PFSK-1 (cell line): ENCODE results near the gene CAPNS1.

ENCODE experiments used
- FOXP2 ChIP-seq: optimal IDR thresholded peaks from 2 replicates; pipeline ENCODE3; 2011; ENCODE audit warnings: borderline replicate concordance, control low read depth, inconsistent platforms; ENCODE audit not compliant: insufficient read depth; ENCODE audit errors: extremely low read length, extremely low read depth
- POLR2AphosphoS5 ChIP-seq: IDR thresholded peaks from 2 replicates; pipeline ENCODE4 v1.6.1; 2012; ENCODE audit warnings: low read depth, mild to moderate bottlenecking, control low read depth, low read length, moderate library complexity
- SIN3A ChIP-seq: IDR thresholded peaks from 2 replicates; pipeline ENCODE4 v1.6.1; 2012; ENCODE audit warnings: mild to moderate bottlenecking, low read length, moderate library complexity, borderline replicate concordance; ENCODE audit not compliant: insufficient read depth
- TAF1 ChIP-seq: IDR thresholded peaks from 2 replicates; pipeline ENCODE4 v1.6.1; 2012; ENCODE audit warnings: low read length, control low read depth, borderline replicate concordance; ENCODE audit not compliant: insufficient read depth
- TF ChIP-seq, protein P1 (sequence below), 2 experiments: IDR thresholded peaks; 2 replicates each; pipeline versions ENCODE4 v1.6.1 to v1.8.0; 2011 to 2012; ENCODE audit warnings: low read depth in 2 of 2, low read length in 2 of 2, control low read depth in 1 of 2, inconsistent platforms in 1 of 2, mild to moderate bottlenecking in 1 of 2, moderate library complexity in 1 of 2; ENCODE audit not compliant: insufficient read depth in 1 of 2

CAPNS1 gene

DNA sequence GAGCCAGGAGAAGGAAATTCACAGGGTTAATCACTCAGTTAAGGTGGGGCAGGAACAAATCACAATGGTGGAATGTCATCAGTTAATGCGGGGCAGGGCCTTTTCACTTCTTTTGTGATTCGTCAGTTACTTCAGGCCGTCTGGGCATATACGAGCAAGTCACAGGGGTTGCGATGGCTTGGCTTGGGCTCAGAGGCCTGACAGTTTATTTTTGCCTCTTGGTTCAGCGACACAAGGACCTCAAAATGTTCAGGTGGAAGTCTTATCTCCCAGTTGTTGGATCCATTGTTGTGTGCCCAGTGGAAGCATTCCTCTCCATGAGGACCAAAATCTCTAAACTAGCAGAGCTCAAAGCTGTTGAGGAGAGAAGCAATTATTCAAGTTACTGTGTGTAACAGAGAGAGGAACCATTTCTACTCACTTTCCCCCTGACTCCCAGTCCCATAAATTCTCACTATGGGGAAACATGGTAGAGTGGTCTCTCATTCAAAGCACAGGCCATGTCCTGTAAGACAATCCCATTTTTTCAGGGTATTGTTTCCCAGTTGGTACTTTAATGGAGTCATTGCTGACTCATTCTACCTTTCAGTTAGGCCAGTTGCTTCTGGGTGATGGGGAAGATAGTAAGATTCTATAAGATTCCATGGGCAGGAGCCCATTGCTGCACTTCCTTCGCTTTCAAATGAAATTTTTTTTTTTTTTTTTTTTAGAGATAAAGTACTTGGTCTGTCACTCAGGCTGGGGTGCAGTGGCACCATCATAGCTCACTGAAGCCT lies 21.1 kb downstream of the CAPNS1 start:
- TF ChIP-seq TAF1 (no peak), SIN3A (no peak), POLR2AphosphoS5 (no peak), FOXP2 (no peak)
- TF ChIP-seq, protein P1, sequence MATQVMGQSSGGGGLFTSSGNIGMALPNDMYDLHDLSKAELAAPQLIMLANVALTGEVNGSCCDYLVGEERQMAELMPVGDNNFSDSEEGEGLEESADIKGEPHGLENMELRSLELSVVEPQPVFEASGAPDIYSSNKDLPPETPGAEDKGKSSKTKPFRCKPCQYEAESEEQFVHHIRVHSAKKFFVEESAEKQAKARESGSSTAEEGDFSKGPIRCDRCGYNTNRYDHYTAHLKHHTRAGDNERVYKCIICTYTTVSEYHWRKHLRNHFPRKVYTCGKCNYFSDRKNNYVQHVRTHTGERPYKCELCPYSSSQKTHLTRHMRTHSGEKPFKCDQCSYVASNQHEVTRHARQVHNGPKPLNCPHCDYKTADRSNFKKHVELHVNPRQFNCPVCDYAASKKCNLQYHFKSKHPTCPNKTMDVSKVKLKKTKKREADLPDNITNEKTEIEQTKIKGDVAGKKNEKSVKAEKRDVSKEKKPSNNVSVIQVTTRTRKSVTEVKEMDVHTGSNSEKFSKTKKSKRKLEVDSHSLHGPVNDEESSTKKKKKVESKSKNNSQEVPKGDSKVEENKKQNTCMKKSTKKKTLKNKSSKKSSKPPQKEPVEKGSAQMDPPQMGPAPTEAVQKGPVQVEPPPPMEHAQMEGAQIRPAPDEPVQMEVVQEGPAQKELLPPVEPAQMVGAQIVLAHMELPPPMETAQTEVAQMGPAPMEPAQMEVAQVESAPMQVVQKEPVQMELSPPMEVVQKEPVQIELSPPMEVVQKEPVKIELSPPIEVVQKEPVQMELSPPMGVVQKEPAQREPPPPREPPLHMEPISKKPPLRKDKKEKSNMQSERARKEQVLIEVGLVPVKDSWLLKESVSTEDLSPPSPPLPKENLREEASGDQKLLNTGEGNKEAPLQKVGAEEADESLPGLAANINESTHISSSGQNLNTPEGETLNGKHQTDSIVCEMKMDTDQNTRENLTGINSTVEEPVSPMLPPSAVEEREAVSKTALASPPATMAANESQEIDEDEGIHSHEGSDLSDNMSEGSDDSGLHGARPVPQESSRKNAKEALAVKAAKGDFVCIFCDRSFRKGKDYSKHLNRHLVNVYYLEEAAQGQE (IDR thresholded peaks at IDR 0.05; ENCODE audit: insufficient read depth in 1 of 2, low read depth in 2 of 2, low read length in 2 of 2): no peak

DNA sequence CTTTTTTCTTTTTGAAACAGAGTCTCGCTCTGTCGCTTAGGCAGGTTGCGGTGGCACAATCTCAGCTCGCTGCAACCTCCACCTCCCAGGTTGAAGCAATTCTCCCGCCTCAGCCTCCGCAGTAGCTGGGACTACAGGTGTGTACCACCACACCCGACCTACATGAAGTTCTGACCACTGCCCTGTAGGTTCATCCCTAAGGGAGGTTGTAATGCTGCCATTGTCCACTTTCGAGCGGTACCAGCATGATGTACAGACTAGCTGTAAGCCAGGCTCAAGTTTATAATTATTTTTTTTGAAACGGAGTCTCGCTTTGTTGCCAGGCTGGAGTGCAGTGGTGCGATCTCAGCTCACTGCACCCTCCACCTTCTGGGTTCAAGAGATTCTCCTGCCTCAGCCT lies 23.9 kb downstream of the CAPNS1 start:
- TF ChIP-seq, protein P1 (IDR thresholded peaks at IDR 0.05; ENCODE audit: insufficient read depth in 1 of 2, low read depth in 2 of 2, low read length in 2 of 2): no peak
- TF ChIP-seq FOXP2 (no peak), POLR2AphosphoS5 (no peak), SIN3A (no peak)

DNA sequence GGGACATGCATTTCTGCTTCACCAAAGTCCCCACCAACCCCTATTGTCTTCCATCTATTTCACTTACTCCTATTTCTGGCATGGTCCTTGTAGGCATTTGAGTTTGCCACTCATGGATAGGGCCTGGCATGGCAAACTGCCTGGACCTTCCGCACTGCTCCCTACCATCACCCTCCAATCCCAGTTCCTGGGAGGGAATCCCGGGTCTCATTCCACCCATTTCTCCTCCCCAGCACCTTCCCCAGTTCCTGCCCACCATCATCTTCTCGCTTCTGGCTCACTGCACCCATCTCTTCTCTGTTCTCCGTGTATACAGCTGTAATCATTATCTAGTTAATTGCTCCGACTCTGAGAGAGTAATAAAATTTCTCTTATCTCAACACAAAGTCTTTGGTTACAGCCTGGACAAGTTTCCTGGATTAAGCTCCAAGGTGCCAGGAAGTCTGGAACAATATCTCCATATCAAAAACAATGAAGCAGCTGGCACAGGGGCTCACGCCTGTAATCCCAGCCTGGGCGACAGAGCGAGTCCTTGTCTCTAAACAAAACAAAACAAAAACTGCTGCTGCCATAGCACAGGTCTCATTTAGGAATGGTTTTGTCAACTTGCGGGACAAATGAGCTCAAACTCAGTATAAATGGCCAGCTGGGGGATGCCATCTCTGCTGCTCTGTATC lies 29.4 kb downstream of the CAPNS1 start:
- TF ChIP-seq TAF1 (no peak), SIN3A (no peak), FOXP2 (no peak), POLR2AphosphoS5 (no peak)
- TF ChIP-seq, protein P1 (IDR thresholded peaks at IDR 0.05; ENCODE audit: insufficient read depth in 1 of 2, low read depth in 2 of 2, low read length in 2 of 2): no peak

DNA sequence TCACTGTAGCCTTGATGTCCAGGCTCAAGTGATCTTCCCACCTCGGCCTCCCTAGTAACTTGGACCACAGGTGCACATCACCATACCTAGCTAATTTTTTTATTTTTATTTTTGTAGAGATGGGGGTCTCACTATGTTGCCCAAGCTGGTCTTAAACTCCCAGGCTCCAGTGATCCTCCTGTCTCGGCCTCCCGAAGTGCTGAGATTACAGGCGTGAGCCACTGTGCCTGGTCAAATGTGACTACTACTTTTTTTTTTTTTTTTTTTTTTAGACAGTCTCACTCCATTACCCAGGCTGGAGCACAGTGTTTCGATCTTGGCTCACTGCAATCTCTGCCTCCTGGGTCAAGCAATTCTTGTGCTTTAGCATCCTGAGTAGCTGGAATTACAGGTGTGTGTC lies 33.0 kb downstream of the CAPNS1 start:
- TF ChIP-seq POLR2AphosphoS5 (no peak), TAF1 (no peak), SIN3A (no peak), FOXP2 (no peak)
- TF ChIP-seq, protein P1 (IDR thresholded peaks at IDR 0.05; ENCODE audit: insufficient read depth in 1 of 2, low read depth in 2 of 2, low read length in 2 of 2): no peak
